IPS-NIHi7 (cell line): Measurements from ENCODE around the gene PCED1A.
"Not testable (repeated sequence)": the region's sequence is repeated elsewhere in the genome, so short reads cannot be mapped to it uniquely, and the experiment has no call there.

Experiments used
- DNase-seq: peaks from one replicate; pipeline ENCODE4 v3.0.0; 2012; ENCODE audit warnings: mixed read lengths; ENCODE audit errors: extremely low spot score

The PCED1A gene

GRCh38 chr20:2866236-2866635 lies 25.8 kb upstream of the PCED1A start:
- no peak for DNase-seq

- peak; percentile 28 for DNase-seq
Measured at GRCh38 chr20:2865630-2866029, 25.2 kb upstream of the PCED1A start.

GRCh38 chr20:2865101-2865500 lies 24.6 kb upstream of the PCED1A start:
- no peak for DNase-seq

- no peak for DNase-seq
Measured at GRCh38 chr20:2864626-2865025, 24.2 kb upstream of the PCED1A start.

GRCh38 chr20:2859330-2860121 lies 19.1 kb upstream of the PCED1A start:
- DNase-seq, result no peak

GRCh38 chr20:2858591-2858990 lies 18.1 kb upstream of the PCED1A start:
- no peak for DNase-seq

- DNase-seq, result no peak
Measured at GRCh38 chr20:2851086-2851485, 10.6 kb upstream of the PCED1A start.

GRCh38 chr20:2849529-2849928 lies 9.1 kb upstream of the PCED1A start:
- DNase-seq, result no peak

GRCh38 chr20:2847802-2848201 lies 7.3 kb upstream of the PCED1A start:
- no peak for DNase-seq

- DNase-seq, result no peak
Measured at GRCh38 chr20:2846698-2847097, 6.2 kb upstream of the PCED1A start.

GRCh38 chr20:2845607-2846006 lies 5.2 kb upstream of the PCED1A start:
- DNase-seq, result no peak

- peak; percentile 58 for DNase-seq
Measured at GRCh38 chr20:2840967-2841531, 594 bp upstream of the PCED1A start.

GRCh38 chr20:2839732-2840137 lies 720 bp downstream of the PCED1A start:
- no peak for DNase-seq

GRCh38 chr20:2838847-2839671 lies 1.4 kb downstream of the PCED1A start:
- peak; percentile 4 for DNase-seq

GRCh38 chr20:2838170-2838797 lies 2.2 kb downstream of the PCED1A start:
- DNase-seq, result peak; percentile 3

GRCh38 chr20:2837221-2837960 lies 3.1 kb downstream of the PCED1A start:
- peak; percentile 1 for DNase-seq

- DNase-seq, result no peak
Measured at GRCh38 chr20:2836035-2836434, 4.4 kb downstream of the PCED1A start.

GRCh38 chr20:2835331-2835796 lies 5.1 kb downstream of the PCED1A start:
- DNase-seq, result no peak

GRCh38 chr20:2834401-2835110 lies 5.9 kb downstream of the PCED1A start:
- DNase-seq, result no peak

GRCh38 chr20:2833761-2834160 lies 6.7 kb downstream of the PCED1A start:
- no peak for DNase-seq

- not testable (repeated sequence) for DNase-seq
Measured at GRCh38 chr20:2831206-2831605, 9.2 kb downstream of the PCED1A start.
